HAP-1 (cell line): ENCODE results near the gene CCT7.
A peak's percentile ranks its signal among the peaks of the same experiment; 100 is the strongest.

Experiments used
- DNase-seq, 2 experiments: peaks; one replicate each; pipeline ENCODE4 v3.0.0-alpha.2; 2016 to 2020; ENCODE audit warnings: low spot score in 2 of 2
- H3K27me3 ChIP-seq: fragments of 250-450 bp; sonication (Bioruptor Pico); 2 replicates; pipeline ENCODE4 v1.5.1; 2020; ENCODE audit warnings: low read depth, mild to moderate bottlenecking, moderate library complexity
- H3K36me3 ChIP-seq: fragments of 250-450 bp; sonication (Bioruptor Pico); replicated peaks from 2 replicates; pipeline ENCODE4 v1.5.1; 2020; ENCODE audit warnings: mild to moderate bottlenecking
- H3K4me1 ChIP-seq: fragments of 250-450 bp; sonication (Bioruptor Pico); 2 replicates; pipeline ENCODE4 v1.5.1; 2020; ENCODE audit warnings: mild to moderate bottlenecking
- H3K4me3 ChIP-seq: fragments of 250-450 bp; sonication (Bioruptor Pico); 2 replicates; pipeline ENCODE4 v1.5.1; 2020; ENCODE audit warnings: mild to moderate bottlenecking, moderate library complexity
- H3K9me3 ChIP-seq: fragments of 250-450 bp; sonication (Bioruptor Pico); 2 replicates; pipeline ENCODE4 v1.5.1; 2020; ENCODE audit warnings: mild to moderate bottlenecking, moderate library complexity
- in situ Hi-C: fragments of 300-500 bp; cut with MboI; formaldehyde crosslinking; loops from 3 replicates; pipeline ENCODE4 v1.14.3; 2020; ENCODE audit warnings: low sequenced_read_pairs, inconsistent platforms, mixed read lengths

CCT7 gene

GRCh38 chr2:73282924-73283544 is 48.9 kb downstream of the CCT7 start:
- no peaks in the 10 kb centered on the region for H3K9me3 ChIP-seq
- peak overlapping the region; percentile 66 for H3K4me3 ChIP-seq
- H3K27me3 ChIP-seq, result no peaks in the 10 kb centered on the region; the same call in 1 of the 2 replicates
- in situ Hi-C loops, result no loop called here
- peaks cover 3% of the 10 kb centered on the region; the same call in 1 of the 2 replicates for H3K4me1 ChIP-seq
- no peaks in the 10 kb centered on the region; the same call in 1 of the 2 replicates for H3K36me3 ChIP-seq
- no peak for DNase-seq

DNA sequence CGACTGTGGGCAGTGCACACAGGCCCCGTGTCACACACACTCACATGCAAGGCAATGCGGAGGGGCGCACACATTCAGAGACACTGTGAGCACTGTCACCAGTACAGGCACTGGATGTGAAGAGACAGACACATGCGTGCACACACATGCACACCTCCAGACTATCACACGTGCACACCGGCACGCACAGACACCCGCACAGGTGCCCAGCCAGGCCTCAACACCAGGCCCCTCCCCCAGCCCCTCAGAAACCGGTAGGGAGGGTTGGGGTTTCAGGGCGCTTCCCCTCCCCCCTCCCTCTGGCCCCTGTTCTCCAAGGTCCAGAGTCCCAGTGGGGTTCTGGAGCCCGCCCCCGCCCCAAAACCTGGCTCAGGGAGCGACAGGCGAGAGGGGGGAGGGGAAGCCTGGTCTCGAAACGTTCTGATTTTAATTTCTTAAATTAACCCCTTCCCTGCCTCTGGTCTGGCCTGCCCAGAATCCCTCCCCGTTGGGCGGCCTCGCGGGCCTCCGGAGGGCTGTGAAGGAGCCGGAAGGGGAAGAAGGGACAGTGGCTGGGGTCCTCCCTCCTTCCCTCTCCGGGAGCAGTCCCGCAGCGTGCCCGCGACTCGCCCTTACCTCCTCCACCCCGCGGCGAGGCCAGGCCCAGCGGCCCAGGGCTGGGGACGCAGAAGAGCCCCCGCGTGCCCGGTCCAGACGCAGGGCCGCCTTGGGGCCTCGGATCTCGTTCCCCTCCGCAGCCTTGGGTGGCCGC is 49.6 kb downstream of the CCT7 start:
- no peaks in the 10 kb centered on the region; the same call in 1 of the 2 replicates for H3K27me3 ChIP-seq
- in situ Hi-C loops, result no loop called here
- H3K36me3 ChIP-seq, result no peaks in the 10 kb centered on the region; the same call in 1 of the 2 replicates
- H3K4me1 ChIP-seq, result peaks cover 3% of the 10 kb centered on the region; the same call in 1 of the 2 replicates
- no peaks in the 10 kb centered on the region for H3K9me3 ChIP-seq
- peak overlapping the region; percentile 66 for H3K4me3 ChIP-seq
- DNase-seq, result peak in 1 of 2 experiments; percentile 48

- Histone ChIP-seq H3K36me3 (no peaks in the 10 kb centered on the region; the same call in 1 of the 2 replicates), H3K27me3 (no peaks in the 10 kb centered on the region; the same call in 1 of the 2 replicates), H3K4me1 (peaks cover 3% of the 10 kb centered on the region; the same call in 1 of the 2 replicates), H3K9me3 (no peaks in the 10 kb centered on the region), H3K4me3 (peak within 1 kb of the TSS; percentile 66)
- peak; percentile 58 to 83 for DNase-seq
- in situ Hi-C loops, result no loop called here
These were observed 50.4 kb downstream of the CCT7 start, which contains the start of gene FBXO41 for GRCh38 chr2:73284296-73285158. TSS of gene FBXO41 (minus strand) at chr2:73284478. CDS start at chr2:73269630, 14,848 bp downstream.

- peak overlapping the region; percentile 66 for H3K4me3 ChIP-seq
- H3K4me1 ChIP-seq, result peaks cover 3% of the 10 kb centered on the region; the same call in 1 of the 2 replicates
- H3K27me3 ChIP-seq, result peaks cover 5% of the 10 kb centered on the region
- no peak for DNase-seq
- in situ Hi-C loops, result no loop called here
- H3K9me3 ChIP-seq, result no peaks in the 10 kb centered on the region
- no peaks in the 10 kb centered on the region; the same call in 1 of the 2 replicates for H3K36me3 ChIP-seq
These were observed 51.1 kb downstream of the CCT7 start for GRCh38 chr2:73285159-73285739.

GRCh38 chr2:73286134-73286655 is 52.1 kb downstream of the CCT7 start:
- Histone ChIP-seq H3K36me3 (no peaks in the 10 kb centered on the region), H3K4me1 (peaks cover 3% of the 10 kb centered on the region; the same call in 1 of the 2 replicates), H3K4me3 (no peak overlapping the region), H3K9me3 (no peaks in the 10 kb centered on the region), H3K27me3 (peaks cover 14% of the 10 kb centered on the region)
- in situ Hi-C loops, result no loop called here
- DNase-seq, result no peak

DNA sequence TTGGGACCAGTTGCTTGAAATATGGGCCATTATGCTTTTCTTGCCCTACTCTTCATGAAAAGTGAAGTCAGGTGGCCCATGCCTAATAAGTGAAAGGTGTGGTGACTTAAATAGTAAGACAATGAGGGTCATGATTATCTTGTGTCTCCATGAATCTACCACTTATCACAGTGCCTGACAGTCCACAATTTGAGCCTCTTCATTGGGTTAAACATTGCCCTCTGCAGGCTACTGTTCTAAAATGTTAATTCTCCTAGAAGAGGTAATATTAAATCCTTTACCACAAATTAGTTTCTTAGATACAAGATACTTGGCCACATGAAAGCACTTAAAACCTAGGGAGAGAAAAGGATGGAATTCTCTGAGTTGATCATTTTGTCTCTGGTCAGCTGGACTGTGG is 55.2 kb downstream of the CCT7 start:
- no peak overlapping the region for H3K4me3 ChIP-seq
- H3K9me3 ChIP-seq, result no peaks in the 10 kb centered on the region
- no peaks in the 10 kb centered on the region for H3K36me3 ChIP-seq
- DNase-seq, result no peak
- in situ Hi-C loops, result no loop called here
- H3K4me1 ChIP-seq, result 0 out of 2 replicates have a peak, but pooled peaks cover 3% of the 10 kb centered on the region
- peaks cover 45% of the 10 kb centered on the region for H3K27me3 ChIP-seq

GRCh38 chr2:73290049-73290839 is 56.1 kb downstream of the CCT7 start:
- in situ Hi-C loops, result no loop called here
- no peaks in the 10 kb centered on the region for H3K4me1 ChIP-seq
- H3K9me3 ChIP-seq, result no peaks in the 10 kb centered on the region
- DNase-seq, result peak; percentile 30 to 61
- H3K4me3 ChIP-seq, result no peak overlapping the region
- peaks cover 49% of the 10 kb centered on the region for H3K27me3 ChIP-seq
- no peaks in the 10 kb centered on the region for H3K36me3 ChIP-seq

DNA sequence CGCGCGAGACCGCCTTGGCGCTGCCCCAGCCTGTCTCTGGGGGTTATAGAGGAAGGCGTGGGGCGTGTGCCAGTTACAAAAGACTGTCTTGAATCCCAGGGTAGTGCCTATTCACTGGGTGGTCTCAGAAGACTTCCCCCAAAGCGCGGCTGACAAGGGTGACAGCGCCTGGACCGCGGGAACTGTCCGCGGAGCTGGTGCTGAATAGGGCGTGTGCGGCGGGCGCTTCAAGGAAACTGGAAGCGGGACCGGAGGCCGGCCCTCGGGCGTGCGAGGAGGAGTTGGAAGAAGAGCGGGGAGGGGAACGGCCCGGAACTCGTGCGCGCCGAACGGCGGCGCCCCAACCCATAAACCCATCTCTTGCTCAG is 57.0 kb downstream of the CCT7 start:
- DNase-seq, result peak; percentile 38 to 79
- Histone ChIP-seq H3K4me1 (no peaks in the 10 kb centered on the region), H3K9me3 (no peaks in the 10 kb centered on the region), H3K27me3 (peaks cover 53% of the 10 kb centered on the region), H3K4me3 (no peak overlapping the region), H3K36me3 (no peaks in the 10 kb centered on the region)
- in situ Hi-C loops, result no loop called here

DNA sequence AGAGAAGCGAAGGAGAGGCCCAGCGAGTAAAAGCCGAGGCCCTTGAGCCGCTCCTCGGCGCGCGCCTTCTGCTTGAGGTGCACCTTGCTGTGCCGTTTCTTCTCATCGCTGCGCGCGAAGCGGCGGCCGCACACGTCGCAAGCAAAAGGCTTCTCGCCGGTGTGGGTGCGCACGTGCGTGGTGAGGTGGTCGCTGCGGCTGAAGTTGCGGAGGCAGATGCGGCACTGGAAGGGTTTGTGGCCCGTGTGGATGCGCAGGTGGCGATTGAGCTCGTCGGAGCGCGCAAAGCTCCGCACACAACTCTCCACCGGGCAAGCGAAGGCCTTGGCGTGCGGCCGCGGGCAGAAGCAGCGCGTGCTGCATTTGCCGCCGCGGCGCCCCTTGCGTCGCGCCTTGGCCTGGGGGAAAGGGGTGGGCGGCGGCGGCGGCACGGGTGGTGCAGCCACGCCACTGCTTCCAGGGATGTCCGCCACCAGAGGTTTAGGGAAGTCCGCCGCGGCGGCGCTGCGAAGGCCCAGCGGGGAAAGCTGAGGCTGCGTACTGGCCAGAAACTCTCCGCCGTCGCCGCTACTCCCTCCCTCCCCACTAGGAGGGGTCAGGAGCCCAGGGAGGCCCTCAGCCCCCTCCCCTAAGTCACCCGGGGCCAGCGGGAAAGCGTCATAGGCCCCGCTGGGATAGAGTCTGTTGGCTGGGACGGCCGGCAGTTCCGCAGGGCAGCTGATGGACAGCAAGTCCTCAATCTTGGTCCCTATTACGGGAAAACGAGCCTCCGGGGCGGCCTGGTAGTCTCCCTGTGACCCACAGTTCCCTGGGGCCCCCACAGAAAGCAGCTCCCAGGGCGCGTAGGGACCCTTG is 57.6 kb downstream of the CCT7 start:
- no peak overlapping the region for H3K4me3 ChIP-seq
- DNase-seq, result peak in 1 of 2 experiments; percentile 45
- peaks cover 55% of the 10 kb centered on the region for H3K27me3 ChIP-seq
- H3K9me3 ChIP-seq, result no peaks in the 10 kb centered on the region
- in situ Hi-C loops, result no loop called here
- H3K36me3 ChIP-seq, result no peaks in the 10 kb centered on the region
- H3K4me1 ChIP-seq, result no peaks in the 10 kb centered on the region

DNA sequence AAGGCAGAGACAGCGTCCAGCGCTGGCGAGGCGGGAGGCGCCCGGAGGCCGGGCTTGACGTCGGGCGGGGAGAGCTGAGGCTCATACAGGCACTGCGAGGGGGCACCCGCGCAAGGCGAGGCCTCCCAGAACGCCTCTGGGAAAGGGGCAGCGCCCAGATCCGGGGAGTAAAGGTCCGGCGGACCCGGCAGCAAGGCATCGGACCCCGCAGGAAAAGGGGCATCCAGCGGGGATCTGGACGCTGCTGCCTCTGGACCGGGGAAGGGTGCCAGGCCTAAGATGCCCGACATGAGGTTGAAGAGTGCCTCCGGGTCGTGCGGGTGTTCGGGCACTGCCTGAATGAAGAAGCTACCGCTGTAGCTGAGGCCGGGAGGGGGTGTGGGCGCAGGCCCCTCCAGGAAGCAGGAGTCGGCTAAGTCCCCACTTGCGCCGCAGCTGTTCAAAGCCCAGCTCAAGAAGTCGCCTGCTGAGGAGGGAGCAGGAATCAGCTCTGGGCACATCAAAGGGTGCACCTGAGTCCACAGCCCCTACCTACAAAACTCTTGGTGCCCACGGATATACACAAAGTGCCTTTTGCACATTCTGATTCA is 58.3 kb downstream of the CCT7 start:
- Histone ChIP-seq H3K9me3 (no peaks in the 10 kb centered on the region), H3K4me3 (no peak overlapping the region), H3K36me3 (no peaks in the 10 kb centered on the region), H3K4me1 (no peaks in the 10 kb centered on the region), H3K27me3 (peaks cover 58% of the 10 kb centered on the region)
- in situ Hi-C loops, result no loop called here
- no peak for DNase-seq

DNA sequence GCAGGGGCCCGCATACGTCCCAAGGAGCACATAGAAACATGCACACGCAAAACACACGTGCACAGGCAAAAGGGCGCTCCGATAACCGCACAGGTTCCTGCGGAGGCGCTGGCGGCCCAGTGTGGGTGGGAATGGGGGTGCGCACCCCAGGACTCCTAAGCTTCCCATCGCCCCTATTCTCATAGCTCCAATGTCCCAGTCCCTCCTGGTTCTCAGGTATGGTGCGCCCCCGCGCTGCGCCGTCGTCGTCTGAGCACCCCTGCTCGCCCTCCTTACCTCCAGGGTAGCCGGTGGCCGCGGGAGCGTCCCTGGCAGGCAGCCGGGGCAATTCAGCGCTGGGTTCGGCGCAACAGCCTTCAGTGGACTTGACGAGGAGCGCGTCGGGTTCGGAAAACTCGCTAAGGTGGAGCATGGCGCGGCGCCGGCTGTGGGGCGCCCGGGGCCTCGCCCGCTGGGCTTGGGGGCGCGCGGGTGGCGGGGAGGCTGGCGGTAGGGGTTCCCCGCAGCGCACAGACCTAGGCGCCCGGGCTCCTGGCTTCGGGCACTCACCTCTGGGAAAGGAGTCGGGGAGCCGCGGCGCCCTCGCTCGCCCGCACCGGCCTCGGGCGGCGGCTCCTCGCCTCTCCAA is 58.9 kb downstream of the CCT7 start:
- Histone ChIP-seq H3K27me3 (peaks cover 58% of the 10 kb centered on the region), H3K4me3 (peak overlapping the region; percentile 27), H3K9me3 (no peaks in the 10 kb centered on the region), H3K4me1 (no peaks in the 10 kb centered on the region), H3K36me3 (no peaks in the 10 kb centered on the region)
- in situ Hi-C loops, result no loop called here
- no peak for DNase-seq
